Stimulated activated CD4-positive, alpha-beta T cell treated with anti-CD3 and anti-CD28 coated beads, TNF-alpha, amount 100 ng/mL, for 24 hours (primary cell): ENCODE results near the gene RNF141.

Experiments used
- DNase-seq, 3 experiments: peaks; one replicate each; pipeline ENCODE4 v3.0.0-alpha.2; 2020; ENCODE audit warnings: low read depth in 3 of 3

Gene RNF141

GRCh38 chr11:10522921-10523320, 18.1 kb downstream of the RNF141 start:
- DNase-seq = no peak

- no peak for DNase-seq
Observed at GRCh38 chr11:10522276-10522675, 18.7 kb downstream of the RNF141 start.

DNA sequence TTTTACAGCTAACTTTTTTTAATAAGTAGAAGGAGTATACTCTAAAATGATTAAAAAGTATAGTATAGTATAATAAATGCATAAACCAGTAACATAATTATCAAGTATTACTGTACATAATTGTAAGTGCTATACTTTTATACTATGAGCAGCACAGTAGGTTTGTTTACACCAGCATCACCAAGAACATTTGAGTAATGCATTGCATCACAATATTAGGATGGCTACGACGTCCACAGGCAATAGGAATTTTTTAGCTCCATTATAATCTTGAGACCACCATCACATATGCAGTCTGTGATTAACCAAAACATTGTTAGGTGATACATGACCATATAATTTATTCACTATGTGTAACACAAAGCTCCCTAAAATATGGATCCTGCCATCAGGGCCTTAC, 20.4 kb downstream of the RNF141 start:
- DNase-seq = no peak

DNA sequence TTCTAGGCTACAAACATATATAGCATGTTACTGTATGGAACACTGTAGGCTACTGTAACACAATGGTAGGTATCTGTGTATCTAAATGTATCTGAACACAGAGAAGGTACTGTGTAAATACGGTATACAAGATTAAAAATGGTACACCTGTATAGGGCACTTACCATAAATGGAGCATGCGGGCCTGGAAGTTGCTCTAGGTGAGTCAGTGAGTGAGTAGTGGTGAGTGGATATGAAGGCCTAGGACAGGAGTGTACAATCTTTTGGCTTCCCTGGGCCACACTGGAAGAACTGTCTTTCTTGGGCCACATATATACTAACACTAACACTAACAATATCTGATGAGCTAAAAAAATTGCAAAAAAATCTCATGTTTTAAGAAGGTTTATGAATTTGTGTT, 21.4 kb downstream of the RNF141 start:
- no peak for DNase-seq

GRCh38 chr11:10518891-10519290, 22.1 kb downstream of the RNF141 start:
- DNase-seq = no peak

DNA sequence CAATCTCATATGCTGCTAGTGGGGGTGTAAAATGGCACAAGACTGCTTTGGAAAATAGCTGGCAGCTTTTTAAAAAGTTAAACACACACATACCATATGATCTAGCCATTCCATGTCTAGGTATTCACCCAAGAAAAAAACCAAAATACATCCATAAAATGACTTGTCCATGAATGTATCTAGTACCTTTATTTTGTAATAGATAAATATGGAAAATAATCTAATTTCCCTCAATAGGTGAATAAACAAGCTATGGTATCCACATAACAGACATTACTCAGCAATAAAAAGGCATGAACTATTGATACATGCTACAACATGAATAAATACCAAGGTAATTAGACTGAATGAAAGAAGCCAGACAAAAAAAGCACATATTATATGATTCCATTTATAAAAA, 22.9 kb downstream of the RNF141 start:
- no peak for DNase-seq

GRCh38 chr11:10515418-10515817, 25.6 kb downstream of the RNF141 start:
- no peak for DNase-seq

GRCh38 chr11:10514709-10515108, 26.3 kb downstream of the RNF141 start:
- DNase-seq = no peak

GRCh38 chr11:10514202-10514601, 26.8 kb downstream of the RNF141 start:
- DNase-seq = no peak

DNA sequence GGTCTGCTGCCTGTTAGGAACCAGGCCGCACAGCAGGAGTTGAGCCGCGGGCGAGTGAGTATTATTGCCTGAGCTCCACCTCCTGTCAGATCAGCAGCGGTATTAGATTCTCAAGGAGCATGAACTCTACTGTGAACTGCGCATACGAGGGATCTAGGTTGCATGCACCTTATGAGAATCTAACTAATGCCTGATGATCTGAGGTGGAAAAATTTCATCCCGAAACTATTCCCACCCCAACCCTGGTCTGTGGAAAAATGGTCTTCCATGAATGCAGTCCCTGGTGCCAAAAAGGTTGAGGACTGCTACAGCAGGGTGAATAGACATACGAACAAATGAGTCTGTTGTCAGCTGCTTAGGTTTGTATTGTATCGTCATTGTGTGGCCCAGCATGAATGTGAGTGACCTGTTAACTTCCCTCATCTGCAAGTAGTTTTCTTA, 29.8 kb downstream of the RNF141 start:
- DNase-seq = no peak

- no peak for DNase-seq
Observed at GRCh38 chr11:10506008-10506370, 35.0 kb downstream of the RNF141 start.

GRCh38 chr11:10505278-10506007, 35.5 kb downstream of the RNF141 start:
- no peak for DNase-seq

DNA sequence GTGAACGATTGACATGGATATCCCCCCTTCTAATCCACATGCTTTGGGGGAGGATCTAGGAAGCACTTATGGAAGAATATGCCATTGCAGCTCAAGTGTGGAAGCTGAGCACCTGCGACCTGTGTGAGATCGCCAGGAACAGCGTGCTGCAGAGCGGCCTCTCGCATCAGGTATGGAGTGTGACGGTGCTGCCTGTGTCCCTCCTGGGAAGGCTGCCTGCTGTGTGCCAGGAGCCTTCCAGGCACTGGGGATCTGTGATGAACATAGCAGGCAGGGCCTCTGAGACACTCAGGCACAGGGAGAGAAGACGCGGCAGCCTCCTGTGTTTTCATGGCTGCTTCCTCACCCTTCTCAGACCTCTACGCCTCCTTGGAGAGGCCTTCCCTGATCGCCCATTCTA, 36.5 kb downstream of the RNF141 start:
- no peak for DNase-seq

GRCh38 chr11:10503777-10504480, 37.1 kb downstream of the RNF141 start:
- DNase-seq = no peak

DNA sequence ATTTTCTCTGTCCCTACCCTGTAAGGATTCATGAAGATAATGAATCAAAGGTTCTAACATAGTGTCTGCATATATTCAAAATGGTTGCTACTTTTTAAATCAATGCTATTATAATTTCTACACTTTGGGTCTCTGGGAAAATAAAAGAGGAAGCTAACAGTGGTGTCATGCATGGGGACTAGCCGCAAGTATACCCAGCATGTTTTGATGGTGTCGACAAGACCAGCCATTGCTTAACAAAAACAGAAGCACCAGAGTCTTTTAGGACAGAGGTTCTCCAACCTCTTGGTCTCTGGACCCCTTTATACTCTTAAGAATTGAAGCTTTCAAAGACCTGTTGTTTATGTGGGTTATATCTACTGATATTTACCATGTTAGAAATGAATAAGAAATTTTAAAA, 37.8 kb downstream of the RNF141 start:
- no peak for DNase-seq

DNA sequence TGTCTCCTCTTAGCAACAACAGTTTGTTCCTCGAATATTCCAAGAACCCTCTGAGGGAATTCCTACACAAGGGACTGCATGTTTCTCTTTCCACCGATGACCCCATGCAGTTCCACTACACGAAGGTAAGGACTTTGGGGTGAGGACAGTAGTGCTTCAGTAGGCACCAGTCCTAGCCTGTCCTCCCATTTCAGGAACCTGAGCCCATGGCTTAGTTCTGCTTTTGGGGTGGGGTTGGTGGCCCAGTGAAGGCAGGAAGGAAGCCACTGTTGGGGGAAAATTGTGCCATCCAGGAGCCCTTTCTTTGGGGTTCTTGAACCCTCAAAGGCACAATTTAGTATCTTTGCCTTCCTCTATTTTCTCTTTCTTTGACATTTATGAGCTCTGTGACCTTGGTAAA, 38.2 kb downstream of the RNF141 start:
- DNase-seq = no peak

GRCh38 chr11:10502065-10502680, 38.8 kb downstream of the RNF141 start:
- DNase-seq = no peak

DNA sequence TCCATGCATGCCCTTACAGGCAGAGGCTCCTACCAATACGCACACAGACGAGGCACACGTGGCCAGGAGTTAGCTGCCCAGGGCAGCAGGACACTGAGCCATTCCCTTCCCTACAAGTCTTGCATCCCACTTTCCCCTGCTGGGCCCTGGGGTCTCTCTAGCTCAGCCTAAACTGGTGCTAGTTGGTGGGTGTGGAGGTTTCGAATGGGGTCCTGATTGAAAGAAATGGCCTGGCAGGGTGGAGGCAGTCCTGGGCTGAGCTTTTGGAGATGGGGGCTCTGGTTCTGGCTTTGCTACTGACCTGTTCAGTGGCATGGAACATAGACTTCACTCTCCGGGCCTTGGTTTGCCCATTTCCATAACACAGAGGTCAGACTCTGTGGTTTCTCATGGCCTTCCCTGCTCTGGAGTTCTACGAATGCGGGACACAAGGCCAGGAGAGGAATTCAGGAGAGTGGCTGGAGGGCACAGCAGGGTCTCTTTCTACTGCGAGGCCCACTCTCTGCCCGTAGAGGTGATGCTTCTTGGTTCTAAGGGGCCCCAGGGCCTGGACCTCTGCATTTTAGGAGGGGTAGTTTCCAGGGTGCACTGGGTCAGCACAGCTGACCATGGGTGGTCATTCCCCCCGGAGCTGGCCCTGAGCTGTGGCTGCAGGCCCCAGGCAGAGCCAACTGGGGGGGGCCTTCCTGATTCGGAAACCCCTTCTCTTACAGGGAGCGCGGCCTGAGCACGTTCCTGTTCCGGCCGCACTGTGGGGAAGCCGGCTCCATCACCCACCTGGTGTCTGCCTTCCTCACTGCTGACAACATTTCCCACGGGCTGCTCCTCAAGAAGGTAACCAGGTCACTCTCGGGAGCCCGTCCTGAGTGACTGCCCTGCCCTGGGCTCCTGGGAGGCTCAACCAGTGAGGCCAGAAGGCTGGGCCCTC, 40.0 kb downstream of the RNF141 start:
- DNase-seq = no peak

GRCh38 chr11:10499874-10500601, 40.9 kb downstream of the RNF141 start:
- no peak for DNase-seq

DNA sequence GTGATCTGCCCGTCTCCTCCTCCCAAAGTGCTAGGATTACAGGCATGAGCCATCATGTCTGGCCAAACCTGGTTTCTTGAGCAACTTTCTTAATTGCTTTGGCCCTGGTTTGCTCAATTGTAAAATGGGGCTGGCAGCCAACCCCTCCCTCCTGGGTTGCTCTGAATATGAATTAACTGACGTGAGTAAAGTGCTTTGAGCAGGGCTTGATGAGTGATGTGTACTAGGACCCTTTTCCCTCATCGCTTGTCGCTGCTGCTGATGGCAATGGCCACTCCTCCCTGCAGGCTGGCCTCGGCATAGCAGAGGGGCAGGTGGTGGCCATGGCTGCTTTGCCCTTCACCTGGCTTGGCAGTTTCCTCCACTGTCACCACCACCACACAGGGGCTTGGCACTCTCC, 41.5 kb downstream of the RNF141 start:
- no peak for DNase-seq
